Measurements from ENCODE around the gene AGPS. TPM values are rescaled to one million over a fixed set of nuclear protein-coding genes. Genes with fewer than 3 reads are reported as not detected.
"Not testable (repeated sequence)": the region's sequence is repeated elsewhere in the genome, so short reads cannot be mapped to it uniquely, and the experiment has no call there.

The AGPS gene
- total RNA-seq, 1 experiment from 2014 or later = 60.9 TPM

GRCh38 chr2:177427316-177427715, 34.7 kb downstream of the AGPS start:
- Histone ChIP-seq H2BK120ac (ENCODE audit: low read depth, low read length, poor library complexity, severe bottlenecking) (no peak overlapping the region), H3K56ac (ENCODE audit: insufficient read length, low read depth, low read length) (no peak overlapping the region), H3T11ph (ENCODE audit: low read length) (no peak overlapping the region), H3K27me3 (ENCODE audit: insufficient read depth, low read length) (no peaks in the 10 kb centered on the region), H3K79me1 (ENCODE audit: insufficient read depth, low read depth, low read length, poor library complexity, severe bottlenecking) (no peaks in the 10 kb centered on the region), H3K4ac (ENCODE audit: low read depth, low read length) (no peak overlapping the region), H3K4me2 (ENCODE audit: insufficient read depth, insufficient read length, low read length) (no peak overlapping the region), H3K27ac (ENCODE audit: insufficient read length, low read depth, low read length) (no peak overlapping the region), H3K18ac (ENCODE audit: insufficient read length, low read depth, low read length) (no peak overlapping the region), H2BK20ac (ENCODE audit: low read depth, low read length, poor library complexity, severe bottlenecking) (no peak overlapping the region), H4K5ac (ENCODE audit: insufficient read length, low read depth, low read length) (no peak overlapping the region), H2AK5ac (ENCODE audit: insufficient read length, low read length) (no peak overlapping the region), H3K23me2 (ENCODE audit: insufficient read length, low read depth, low read length, poor library complexity, severe bottlenecking) (no peaks in the 10 kb centered on the region), H4K8ac (replicated peaks; ENCODE audit: insufficient read length, low read depth, low read length) (no peak overlapping the region), H3K79me2 (ENCODE audit: insufficient read depth, low read length) (peaks cover 2% of the 10 kb centered on the region; the same call in 1 of the 2 replicates), H3K9me3 (ENCODE audit: control insufficient read depth, low read depth, low read length) (no peaks in the 10 kb centered on the region), H2AFZ (ENCODE audit: low read length) (no peak overlapping the region), H2BK15ac (ENCODE audit: low read depth, low read length) (no peak overlapping the region), H3K14ac (ENCODE audit: insufficient read depth, low read length) (no peak overlapping the region), H4K91ac (ENCODE audit: insufficient read length, low read depth, low read length) (no peak overlapping the region), H3K4me1 (ENCODE audit: insufficient read depth, low read length) (no peaks in the 10 kb centered on the region), H2BK12ac (ENCODE audit: insufficient read length, low read depth, low read length) (no peak overlapping the region), H3K23ac (ENCODE audit: insufficient read length, low read depth, low read length) (no peak overlapping the region), H3K9ac (ENCODE audit: extremely low read depth, insufficient read length, low read length) (no peak overlapping the region), H4K20me1 (ENCODE audit: control insufficient read depth, insufficient read depth, insufficient read length) (no peaks in the 10 kb centered on the region), H2BK5ac (ENCODE audit: insufficient read length, low read length) (no peak overlapping the region)
- TF ChIP-seq CTCF (conservative IDR thresholded peaks at IDR 0.05) = no peak
- Mint-ChIP-seq H3K4me1 (peaks cover 2 to 5% of the 10 kb centered on the region in 2 experiments; a peak in 1 of 4 replicates), H3K36me3 (ENCODE audit: insufficient read depth in 1 of 3, low read depth in 3 of 3) (peaks cover 59 to 68% (median 66%) of the 10 kb centered on the region in 3 experiments), H3K9me3 (peaks cover 35 to 47% of the 10 kb centered on the region in 2 experiments), H3K27ac (no peak overlapping the region), H3K27me3 (ENCODE audit: low read depth) (no peaks in the 10 kb centered on the region), H3K4me3 (no peak overlapping the region)
- DNase-seq = no peak

- H2BK120ac ChIP-seq (ENCODE audit: low read depth, low read length, poor library complexity, severe bottlenecking); H3K27me3 ChIP-seq (ENCODE audit: insufficient read depth, low read length); H3K9me3 ChIP-seq (ENCODE audit: control insufficient read depth, low read depth, low read length); H3K4ac ChIP-seq (ENCODE audit: low read depth, low read length); DNase-seq; H4K8ac ChIP-seq (replicated peaks; ENCODE audit: insufficient read length, low read depth, low read length); H2BK15ac ChIP-seq (ENCODE audit: low read depth, low read length); H3K79me1 ChIP-seq (ENCODE audit: insufficient read depth, low read depth, low read length, poor library complexity, severe bottlenecking); H4K91ac ChIP-seq (ENCODE audit: insufficient read length, low read depth, low read length); H2BK20ac ChIP-seq (ENCODE audit: low read depth, low read length, poor library complexity, severe bottlenecking); H3K79me2 ChIP-seq (ENCODE audit: insufficient read depth, low read length); H3K27ac Mint-ChIP-seq; H3K27ac ChIP-seq (ENCODE audit: insufficient read length, low read depth, low read length); H3K18ac ChIP-seq (ENCODE audit: insufficient read length, low read depth, low read length); H3K56ac ChIP-seq (ENCODE audit: insufficient read length, low read depth, low read length); H3K4me1 Mint-ChIP-seq; H3K14ac ChIP-seq (ENCODE audit: insufficient read depth, low read length); H2BK12ac ChIP-seq (ENCODE audit: insufficient read length, low read depth, low read length); H3K4me2 ChIP-seq (ENCODE audit: insufficient read depth, insufficient read length, low read length); H3K23ac ChIP-seq (ENCODE audit: insufficient read length, low read depth, low read length); H3K27me3 Mint-ChIP-seq (ENCODE audit: low read depth); H3K4me1 ChIP-seq (ENCODE audit: insufficient read depth, low read length); H3K4me3 Mint-ChIP-seq; H4K5ac ChIP-seq (ENCODE audit: insufficient read length, low read depth, low read length); H3K9ac ChIP-seq (ENCODE audit: extremely low read depth, insufficient read length, low read length); H4K20me1 ChIP-seq (ENCODE audit: control insufficient read depth, insufficient read depth, insufficient read length); H2AK5ac ChIP-seq (ENCODE audit: insufficient read length, low read length); H2AFZ ChIP-seq (ENCODE audit: low read length); H3K23me2 ChIP-seq (ENCODE audit: insufficient read length, low read depth, low read length, poor library complexity, severe bottlenecking); H3T11ph ChIP-seq (ENCODE audit: low read length); H2BK5ac ChIP-seq (ENCODE audit: insufficient read length, low read length): not testable (repeated sequence)
- no CpG with 5 or more reads among the region's 2 CpGs for WGBS (ENCODE audit: extremely low coverage, insufficient read length, low lambda C conversion rate)
- Mint-ChIP-seq H3K36me3 (ENCODE audit: insufficient read depth in 1 of 3, low read depth in 3 of 3) (peaks cover 64 to 73% (median 73%) of the 10 kb centered on the region in 3 experiments), H3K9me3 (peaks cover 39 to 53% of the 10 kb centered on the region in 2 experiments)
Observed at GRCh38 chr2:177427936-177428335, 35.4 kb downstream of the AGPS start.
